ENCODE data around the gene TUBA4B. TPM values are rescaled to one million over a fixed set of nuclear protein-coding genes. Genes with fewer than 3 reads are reported as not detected.

TUBA4B gene
- total and polyA plus RNA-seq, 5 donors = not detected

- peak overlapping the region; percentile 63 for H3K4me3 ChIP-seq (ENCODE audit: low read length)
- 5% methylated on average over 67 of the region's 67 CpGs for WGBS
- intact Hi-C loops (cut with DNase I) = loop anchor here (2.0 to 10.0 kb wide), 5 partner anchors 50 to 134 kb away; partner anchors contain the start of genes NHEJ1 (in 3 of the 4), GLB1L (in 1 of the 4) and STK16 (in 1 of the 4)
- H3K27ac ChIP-seq (ENCODE audit: low read length) = peak overlapping the region; percentile 26
- H3K4me1 ChIP-seq (ENCODE audit: control insufficient read depth, insufficient read depth, low read length) = peaks cover 2% of the 10 kb centered on the region
- no peaks in the 10 kb centered on the region for H3K9me3 ChIP-seq (ENCODE audit: control insufficient read depth, low read length)
- no peaks in the 10 kb centered on the region for H3K27me3 ChIP-seq (ENCODE audit: control insufficient read depth, insufficient read depth)
- ATAC-seq = peak; percentile 89 to 90
- peak; percentile 86 to 95 (median 95) for DNase-seq
These were observed 41.6 kb downstream of the TUBA4B start for GRCh38 chr2:219294356-219295351.

GRCh38 chr2:219296142-219296541 lies 43.1 kb downstream of the TUBA4B start:
- no peak overlapping the region for H3K27ac ChIP-seq (ENCODE audit: low read length)
- no peak overlapping the region for H3K4me3 ChIP-seq (ENCODE audit: low read length)
- H3K4me1 ChIP-seq (ENCODE audit: control insufficient read depth, insufficient read depth, low read length) = peaks cover 2% of the 10 kb centered on the region
- ATAC-seq (no peak), DNase-seq (no peak)
- no peaks in the 10 kb centered on the region for H3K27me3 ChIP-seq (ENCODE audit: control insufficient read depth, insufficient read depth)
- H3K9me3 ChIP-seq (ENCODE audit: control insufficient read depth, low read length) = no peaks in the 10 kb centered on the region
- 83% methylated on average over 14 of the region's 14 CpGs for WGBS
- intact Hi-C loops (cut with DNase I) = loop anchor here in 3 of 4 donors (5.0 to 10.0 kb wide), 3 partner anchors 51 to 134 kb away; partner anchors contain the start of genes NHEJ1 (in 2 of the 3), GLB1L (in 1 of the 3) and STK16 (in 1 of the 3)

DNA sequence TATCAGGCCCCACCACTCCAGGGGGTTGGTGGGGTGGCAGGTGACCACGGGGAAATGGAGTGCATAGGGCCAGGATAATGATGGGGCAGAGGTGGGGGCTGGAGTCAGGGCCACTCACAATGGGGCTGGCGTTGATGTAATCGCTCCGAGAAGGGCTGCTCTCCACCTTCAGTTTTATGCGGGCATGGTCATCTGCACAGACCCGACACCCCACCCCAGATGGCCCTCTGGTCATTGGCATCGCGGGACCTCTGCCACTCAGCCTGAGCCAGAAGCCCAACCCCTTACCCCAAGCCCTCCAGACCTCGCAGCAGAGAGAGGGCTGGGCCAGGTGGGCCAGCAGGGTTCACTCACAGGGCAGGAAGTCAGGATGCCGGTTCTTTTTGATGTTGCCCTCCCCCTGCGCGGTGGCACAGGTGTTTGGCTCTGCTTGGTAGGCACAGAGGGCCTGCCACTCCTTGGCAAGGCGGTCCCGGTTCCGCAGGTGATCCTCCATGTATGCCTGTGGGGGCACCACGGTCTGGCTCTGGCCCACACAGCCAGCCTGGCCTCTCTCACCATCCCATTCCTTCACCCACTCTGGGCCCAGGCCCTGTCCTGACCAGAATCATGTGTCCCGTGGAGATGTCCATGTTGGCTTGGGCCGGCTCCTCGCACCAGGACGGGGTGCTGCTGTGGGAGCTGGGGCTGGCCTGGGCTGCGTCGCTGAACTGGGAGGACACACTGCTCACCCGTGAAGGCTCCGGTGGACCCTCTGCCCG lies 43.8 kb downstream of the TUBA4B start:
- H3K4me3 ChIP-seq (ENCODE audit: low read length) = no peak overlapping the region
- ATAC-seq (no peak), DNase-seq (peak in 1 of 3 donors; percentile 56)
- H3K4me1 ChIP-seq (ENCODE audit: control insufficient read depth, insufficient read depth, low read length) = peaks cover 2% of the 10 kb centered on the region
- H3K9me3 ChIP-seq (ENCODE audit: control insufficient read depth, low read length) = no peaks in the 10 kb centered on the region
- intact Hi-C loops (cut with DNase I) = loop anchor here in 3 of 4 donors (5.0 to 10.0 kb wide), 3 partner anchors 52 to 135 kb away; partner anchors contain the start of genes NHEJ1 (in 2 of the 3), GLB1L (in 1 of the 3) and STK16 (in 1 of the 3)
- WGBS = 86% methylated on average over 25 of the region's 25 CpGs
- H3K27me3 ChIP-seq (ENCODE audit: control insufficient read depth, insufficient read depth) = no peaks in the 10 kb centered on the region
- no peak overlapping the region for H3K27ac ChIP-seq (ENCODE audit: low read length)

- intact Hi-C loops (cut with DNase I) = loop anchor here in 3 of 4 donors (5.0 to 10.0 kb wide), 3 partner anchors 53 to 136 kb away; partner anchors contain the start of genes NHEJ1 (in 2 of the 3), GLB1L (in 1 of the 3) and STK16 (in 1 of the 3)
- no peak for ATAC-seq
- Histone ChIP-seq H3K4me3 (ENCODE audit: low read length) (no peak overlapping the region), H3K4me1 (ENCODE audit: control insufficient read depth, insufficient read depth, low read length) (peaks cover 2% of the 10 kb centered on the region), H3K27ac (ENCODE audit: low read length) (no peak overlapping the region), H3K27me3 (ENCODE audit: control insufficient read depth, insufficient read depth) (no peaks in the 10 kb centered on the region), H3K9me3 (ENCODE audit: control insufficient read depth, low read length) (no peaks in the 10 kb centered on the region)
- whole genome bisulfite sequencing = 80% methylated on average over 14 of the region's 14 CpGs
- DNase-seq = no peak
These were observed 44.9 kb downstream of the TUBA4B start for GRCh38 chr2:219297766-219298456.

DNA sequence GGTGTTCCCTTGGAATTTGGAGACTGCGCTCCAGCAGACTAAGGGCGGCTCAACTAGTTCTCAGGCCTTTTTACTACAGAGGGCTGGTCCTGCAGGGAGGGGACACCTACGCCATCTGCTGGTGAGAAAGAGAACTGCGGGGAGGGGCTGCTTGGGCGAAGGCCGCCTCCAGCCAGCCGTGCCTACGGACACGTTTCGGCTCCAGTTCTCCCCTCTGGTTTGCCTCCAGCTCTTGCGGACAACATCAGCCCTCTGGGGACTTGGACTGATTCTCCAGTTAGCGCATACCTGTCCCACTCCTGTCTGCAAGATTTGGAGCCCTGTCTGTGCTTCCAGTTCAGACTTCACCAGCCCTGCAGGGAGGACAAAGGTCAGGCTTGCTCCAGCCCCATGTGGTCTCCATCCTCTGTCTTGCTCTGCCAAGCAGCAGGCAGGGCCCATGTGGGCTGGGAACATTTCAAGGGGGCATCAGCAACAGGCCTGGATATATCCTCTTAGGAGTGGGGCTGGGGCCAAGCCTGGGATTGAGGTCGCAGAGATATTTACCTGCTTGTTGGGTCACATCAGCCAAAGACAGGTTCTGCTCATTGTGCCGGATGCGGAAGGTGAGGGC lies 45.8 kb downstream of the TUBA4B start:
- ATAC-seq = peak; percentile 64 to 72
- Histone ChIP-seq H3K27me3 (ENCODE audit: control insufficient read depth, insufficient read depth) (no peaks in the 10 kb centered on the region), H3K4me1 (ENCODE audit: control insufficient read depth, insufficient read depth, low read length) (peaks cover 2% of the 10 kb centered on the region), H3K9me3 (ENCODE audit: control insufficient read depth, low read length) (no peaks in the 10 kb centered on the region), H3K4me3 (ENCODE audit: low read length) (no peak overlapping the region), H3K27ac (ENCODE audit: low read length) (no peak overlapping the region)
- intact Hi-C loops (cut with DNase I) = loop anchor here in 3 of 4 donors (5.0 to 10.0 kb wide), 3 partner anchors 54 to 137 kb away; partner anchors contain the start of genes NHEJ1 (in 2 of the 3), GLB1L (in 1 of the 3) and STK16 (in 1 of the 3)
- WGBS = 22% methylated on average over 15 of the region's 15 CpGs
- peak; percentile 85 to 95 (median 95) for DNase-seq

GRCh38 chr2:219299372-219299760 lies 46.3 kb downstream of the TUBA4B start:
- peaks cover 2% of the 10 kb centered on the region for H3K4me1 ChIP-seq (ENCODE audit: control insufficient read depth, insufficient read depth, low read length)
- H3K27ac ChIP-seq (ENCODE audit: low read length) = no peak overlapping the region
- ATAC-seq (no peak), DNase-seq (no peak)
- H3K9me3 ChIP-seq (ENCODE audit: control insufficient read depth, low read length) = no peaks in the 10 kb centered on the region
- H3K27me3 ChIP-seq (ENCODE audit: control insufficient read depth, insufficient read depth) = no peaks in the 10 kb centered on the region
- 79% methylated on average over 6 of the region's 6 CpGs for WGBS
- intact Hi-C loops (cut with DNase I) = loop anchor here in 3 of 4 donors (5.0 to 10.0 kb wide), 3 partner anchors 55 to 137 kb away; partner anchors contain the start of genes NHEJ1 (in 2 of the 3), GLB1L (in 1 of the 3) and STK16 (in 1 of the 3)
- no peak overlapping the region for H3K4me3 ChIP-seq (ENCODE audit: low read length)

DNA sequence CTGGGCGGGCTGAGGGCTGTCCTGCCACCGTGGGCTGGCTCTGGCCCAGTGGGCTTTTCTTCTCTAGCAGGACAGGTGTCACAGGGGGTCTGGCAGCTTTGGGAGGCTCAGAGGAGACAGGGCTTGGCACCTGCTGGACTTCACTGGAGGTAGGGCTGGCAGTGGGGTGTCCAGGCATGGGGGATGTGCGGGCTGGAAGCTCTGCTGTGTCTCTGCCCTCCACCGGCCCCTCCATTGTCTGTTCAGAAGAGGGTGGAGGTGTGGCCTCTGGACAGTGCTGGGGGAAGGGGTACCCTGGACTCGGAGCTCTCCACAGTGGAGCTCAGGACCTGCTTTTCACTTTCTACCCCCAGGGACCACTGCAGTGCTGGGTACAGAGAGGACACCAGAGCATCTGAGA lies 47.0 kb downstream of the TUBA4B start:
- DNase-seq (no peak), ATAC-seq (no peak)
- no peak overlapping the region for H3K27ac ChIP-seq (ENCODE audit: low read length)
- H3K9me3 ChIP-seq (ENCODE audit: control insufficient read depth, low read length) = no peaks in the 10 kb centered on the region
- intact Hi-C loops (cut with DNase I) = no loop called here
- no peaks in the 10 kb centered on the region for H3K27me3 ChIP-seq (ENCODE audit: control insufficient read depth, insufficient read depth)
- WGBS = 63% methylated on average over 5 of the region's 5 CpGs
- no peak overlapping the region for H3K4me3 ChIP-seq (ENCODE audit: low read length)
- peaks cover 2% of the 10 kb centered on the region for H3K4me1 ChIP-seq (ENCODE audit: control insufficient read depth, insufficient read depth, low read length)

DNA sequence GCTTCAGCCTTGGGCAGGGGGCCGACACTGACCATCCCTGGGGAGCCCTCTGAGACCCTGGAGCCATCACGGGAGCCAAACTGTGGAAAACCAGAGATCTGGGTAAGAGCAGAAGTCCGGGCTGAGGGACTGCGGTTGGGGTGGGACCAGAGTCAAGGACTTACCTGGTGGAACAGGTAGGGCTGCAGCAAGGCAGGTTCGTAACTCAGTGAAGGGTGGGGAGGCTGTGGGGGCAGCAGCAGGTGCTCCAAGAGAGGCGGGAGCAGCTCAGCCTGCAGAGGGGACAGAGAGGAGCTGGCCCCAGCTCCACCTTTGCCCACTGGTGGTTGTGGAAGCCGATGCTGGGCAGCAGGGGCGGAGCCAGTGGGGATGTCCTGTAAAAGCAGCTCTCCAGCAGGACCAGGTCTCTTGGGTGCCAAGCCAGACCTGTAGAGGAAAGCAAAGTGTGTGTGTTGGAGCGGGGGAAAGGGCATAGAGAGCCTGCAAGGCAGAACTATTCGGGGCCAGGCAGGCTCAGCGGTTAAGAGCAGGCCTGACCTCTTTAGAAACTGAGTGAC lies 49.4 kb downstream of the TUBA4B start:
- intact Hi-C loops (cut with DNase I) = no loop called here
- no peak for ATAC-seq
- H3K27me3 ChIP-seq (ENCODE audit: control insufficient read depth, insufficient read depth) = no peaks in the 10 kb centered on the region

DNA sequence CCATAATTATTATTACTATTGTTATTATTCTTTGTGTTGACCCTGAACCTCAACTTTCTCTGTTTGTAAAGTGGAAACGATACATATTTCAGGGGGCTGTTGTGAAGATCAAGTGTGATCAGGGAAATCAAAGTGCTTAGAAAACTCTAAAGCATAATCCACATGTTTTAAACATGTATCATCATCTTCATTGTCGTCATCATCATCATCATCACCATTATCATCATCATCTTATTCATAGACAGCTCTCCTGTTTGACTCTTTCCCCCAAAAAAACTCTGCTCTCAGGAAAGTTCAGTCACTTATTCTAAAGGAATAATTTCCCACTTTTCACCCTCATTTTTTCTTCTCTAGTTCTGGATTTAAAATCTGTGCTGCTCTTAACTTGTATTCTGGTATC lies 51.2 kb downstream of the TUBA4B start:
- no peaks in the 10 kb centered on the region for H3K9me3 ChIP-seq (ENCODE audit: control insufficient read depth, low read length)
- H3K4me1 ChIP-seq (ENCODE audit: control insufficient read depth, insufficient read depth, low read length) = no peaks in the 10 kb centered on the region
- 51% methylated on average over 2 of the region's 2 CpGs for WGBS
- DNase-seq = no peak
- H3K27me3 ChIP-seq (ENCODE audit: control insufficient read depth, insufficient read depth) = no peaks in the 10 kb centered on the region
- no peak overlapping the region for H3K4me3 ChIP-seq (ENCODE audit: low read length)
- no peak overlapping the region for H3K27ac ChIP-seq (ENCODE audit: low read length)
- intact Hi-C loops (cut with DNase I) = no loop called here
- no peak for ATAC-seq

More for the DNA sequence above, 49.4 kb downstream of the TUBA4B start:
- no peak for DNase-seq
- Histone ChIP-seq H3K4me1 (ENCODE audit: control insufficient read depth, insufficient read depth, low read length) (peaks cover 2% of the 10 kb centered on the region), H3K9me3 (ENCODE audit: control insufficient read depth, low read length) (no peaks in the 10 kb centered on the region), H3K4me3 (ENCODE audit: low read length) (no peak overlapping the region), H3K27ac (ENCODE audit: low read length) (no peak overlapping the region)
- WGBS = 72% methylated on average over 11 of the region's 11 CpGs

All from right cardiac atrium (tissue), 5 donors.